ENCODE measurements around the gene TRPM6.

Gene TRPM6

GRCh38 chr9:74711341-74711740 is 176.4 kb downstream of the TRPM6 start:
- DNase-seq: no peak

GRCh38 chr9:74697535-74697934 is 190.2 kb downstream of the TRPM6 start:
- no peak for DNase-seq

- DNase-seq: no peak
Observed at GRCh38 chr9:74696520-74696919, 191.2 kb downstream of the TRPM6 start.

DNA sequence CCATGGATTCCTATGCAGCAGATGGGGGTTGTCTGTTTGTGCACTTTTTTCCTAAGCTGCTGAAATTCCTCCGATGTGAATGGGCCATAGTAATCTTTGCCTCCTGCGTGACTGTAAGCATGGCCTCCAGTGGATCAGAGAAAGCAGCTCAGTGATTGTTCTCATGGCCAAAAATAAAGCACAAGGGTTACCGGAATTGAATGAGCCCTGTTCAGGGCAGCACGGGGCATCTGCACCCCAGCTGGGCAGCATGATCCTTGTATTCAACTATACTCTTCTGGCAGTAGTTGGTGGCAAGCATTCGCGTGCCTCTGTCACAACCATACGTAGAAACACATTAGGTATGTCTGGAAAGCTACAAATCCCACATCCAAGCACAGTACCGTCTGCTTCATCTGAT is 196.7 kb downstream of the TRPM6 start:
- DNase-seq: no peak

DNA sequence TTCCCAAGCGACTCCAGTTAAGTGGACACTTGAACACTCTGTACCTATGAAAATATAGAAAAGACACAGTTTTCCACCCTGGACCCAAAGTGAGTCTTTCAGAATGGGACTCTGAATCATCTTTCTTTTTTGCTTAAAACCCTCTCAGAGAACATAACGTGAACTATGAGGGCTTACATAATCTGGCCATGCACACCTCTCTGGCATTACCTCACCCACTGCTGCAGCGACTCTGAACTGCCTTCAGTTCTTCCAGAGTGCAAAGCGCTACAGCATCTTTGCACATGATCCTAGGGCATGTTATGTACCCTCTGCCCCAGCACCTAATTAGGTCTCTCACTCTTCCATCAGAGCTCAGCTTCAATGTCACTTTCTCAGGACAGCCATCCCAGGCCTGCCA is 204.4 kb downstream of the TRPM6 start:
- no peak for DNase-seq

DNA sequence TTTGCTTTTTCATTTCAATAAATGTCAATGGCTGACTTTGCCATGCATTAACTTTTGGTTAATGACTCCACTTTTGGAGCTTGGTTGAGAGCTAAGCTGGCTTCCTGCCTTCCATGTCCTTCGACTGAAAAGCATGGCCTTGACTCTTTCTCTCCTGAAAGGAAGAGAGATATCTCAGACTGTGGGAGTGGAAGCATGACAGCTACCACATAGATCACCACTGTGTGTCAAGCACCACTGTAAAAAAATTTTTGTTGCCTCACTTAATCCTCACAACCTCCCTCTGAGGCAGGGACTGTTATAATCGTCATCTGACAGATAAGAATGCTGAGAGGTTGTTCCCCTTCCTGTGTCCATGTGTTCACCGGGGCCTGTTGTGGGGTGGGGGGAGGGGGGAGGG is 205.8 kb downstream of the TRPM6 start:
- DNase-seq: no peak

- DNase-seq: no peak
Observed at GRCh38 chr9:74674077-74674476, 213.6 kb downstream of the TRPM6 start.
